HG03575 (cell line): ENCODE results near the gene TP63.

Source experiments
- ATAC-seq: cut with Tn5 transposase; IDR thresholded peaks from one replicate; pipeline ENCODE4 v1.9.1; 2021; ENCODE audit not compliant: unreplicated experiment, insufficient number of reproducible peaks, low FRiP score; ENCODE audit errors: extremely low read depth

The TP63 gene

GRCh38 chr3:189712906-189713483 is 81.8 kb downstream of the TP63 start:
- no peak for ATAC-seq

GRCh38 chr3:189714991-189715961 is 84.1 kb downstream of the TP63 start:
- ATAC-seq: no peak

- ATAC-seq: no peak
Observed at GRCh38 chr3:189718215-189718614, 87.0 kb downstream of the TP63 start.

GRCh38 chr3:189720736-189721417 is 89.7 kb downstream of the TP63 start:
- no peak for ATAC-seq

- no peak for ATAC-seq
Observed at GRCh38 chr3:189721873-189722665, 90.9 kb downstream of the TP63 start.

GRCh38 chr3:189724356-189724755 is 93.2 kb downstream of the TP63 start:
- no peak for ATAC-seq

- no peak for ATAC-seq
Observed at GRCh38 chr3:189726277-189726676, 95.1 kb downstream of the TP63 start.

- ATAC-seq: no peak
Observed at GRCh38 chr3:189727158-189727557, 96.0 kb downstream of the TP63 start.

GRCh38 chr3:189727898-189728297 is 96.7 kb downstream of the TP63 start:
- ATAC-seq: no peak

- ATAC-seq: no peak
Observed at GRCh38 chr3:189728915-189729314, 97.7 kb downstream of the TP63 start.

- ATAC-seq: no peak
Observed at GRCh38 chr3:189734061-189734460, 102.9 kb downstream of the TP63 start.

- no peak for ATAC-seq
Observed at GRCh38 chr3:189735913-189736312, 104.7 kb downstream of the TP63 start.

- no peak for ATAC-seq
Observed at GRCh38 chr3:189737071-189737470, 105.9 kb downstream of the TP63 start.

GRCh38 chr3:189737619-189738018 is 106.4 kb downstream of the TP63 start:
- no peak for ATAC-seq

- ATAC-seq: no peak
Observed at GRCh38 chr3:189739378-189739777, 108.2 kb downstream of the TP63 start.

GRCh38 chr3:189740156-189740555 is 109.0 kb downstream of the TP63 start:
- no peak for ATAC-seq

GRCh38 chr3:189744235-189744634 is 113.0 kb downstream of the TP63 start:
- no peak for ATAC-seq

- ATAC-seq: no peak
Observed at GRCh38 chr3:189745622-189746021, 114.4 kb downstream of the TP63 start.

- ATAC-seq: no peak
Observed at GRCh38 chr3:189748046-189748445, 116.9 kb downstream of the TP63 start.
